ENCODE measurements around the gene MUC16.

Gene MUC16

GRCh38 chr19:8965887-8966286, 44.3 kb downstream of the MUC16 start:
- no peaks in the 10 kb centered on the region for H3K27me3 ChIP-seq
- no peaks in the 10 kb centered on the region for H3K9me3 ChIP-seq
- no peaks in the 10 kb centered on the region for H3K4me1 ChIP-seq (ENCODE audit: control insufficient read depth in 1 of 2, insufficient read depth in 1 of 2, low read depth in 1 of 2, low read length in 1 of 2)
- no peak overlapping the region for H3K4me3 ChIP-seq (ENCODE audit: low read depth in 1 of 2, low read length in 1 of 2)
- H3K27ac ChIP-seq = no peak overlapping the region
- no peak for TF ChIP-seq CTCF (IDR thresholded peaks at IDR 0.05)
- H3K36me3 ChIP-seq = no peaks in the 10 kb centered on the region

Data from neutrophil (primary cell).